ENCODE measurements around the gene NEDD4L. TPM values are rescaled to one million over a fixed set of nuclear protein-coding genes. Genes with fewer than 3 reads are reported as not detected.

The NEDD4L gene
- total and polyA plus RNA-seq, 8 donors = 88.0 to 159 (median 95.2) TPM

- no peak for TF ChIP-seq CTCF (IDR thresholded peaks at IDR 0.05)
Observed at GRCh38 chr18:58104096-58104495, 60.1 kb downstream of the NEDD4L start.

GRCh38 chr18:58105206-58105887 is 61.3 kb downstream of the NEDD4L start:
- H3K4me3 ChIP-seq = no peak overlapping the region
- no peaks in the 10 kb centered on the region for H3K27me3 ChIP-seq
- TF ChIP-seq CTCF (IDR thresholded peaks at IDR 0.05) = no peak
- H3K4me1 ChIP-seq = peaks cover 5 to 7% of the 10 kb centered on the region in 2 donors
- intact Hi-C loops (cut with DNase I) = no loop called here
- DNase-seq = peak in 1 of 4 donors; percentile 63
- H3K36me3 ChIP-seq = no peaks in the 10 kb centered on the region
- no peaks in the 10 kb centered on the region for H3K9me3 ChIP-seq
- no peak overlapping the region for H3K27ac ChIP-seq
- ATAC-seq = peak; percentile 41

More at GRCh38 chr18:58104096-58104495, 60.1 kb downstream of the NEDD4L start:
- no peak overlapping the region for H3K4me3 ChIP-seq
- ATAC-seq (no peak), DNase-seq (peak in 1 of 4 donors; percentile 48)
- no peak overlapping the region for H3K27ac ChIP-seq
- H3K4me1 ChIP-seq = peaks cover 5 to 7% of the 10 kb centered on the region in 2 donors
- H3K9me3 ChIP-seq = no peaks in the 10 kb centered on the region
- no peaks in the 10 kb centered on the region for H3K27me3 ChIP-seq
- no peaks in the 10 kb centered on the region for H3K36me3 ChIP-seq
- intact Hi-C loops (cut with DNase I) = no loop called here

- DNase-seq (peak in 1 of 4 donors; percentile 47), ATAC-seq (peak; percentile 14)
- Histone ChIP-seq H3K27me3 (no peaks in the 10 kb centered on the region), H3K9me3 (no peaks in the 10 kb centered on the region), H3K4me3 (no peak overlapping the region), H3K27ac (no peak overlapping the region), H3K36me3 (no peaks in the 10 kb centered on the region), H3K4me1 (peaks cover 5 to 7% of the 10 kb centered on the region in 2 donors)
- intact Hi-C loops (cut with DNase I) = no loop called here
- no peak for TF ChIP-seq CTCF (IDR thresholded peaks at IDR 0.05)
Observed at GRCh38 chr18:58105888-58106260, 61.8 kb downstream of the NEDD4L start.

GRCh38 chr18:58106289-58107070 is 62.5 kb downstream of the NEDD4L start:
- no peaks in the 10 kb centered on the region for H3K9me3 ChIP-seq
- H3K36me3 ChIP-seq = no peaks in the 10 kb centered on the region
- H3K4me1 ChIP-seq = peaks cover 5 to 7% of the 10 kb centered on the region in 2 donors
- no peak overlapping the region for H3K4me3 ChIP-seq
- DNase-seq (no peak), ATAC-seq (peak; percentile 6)
- H3K27me3 ChIP-seq = no peaks in the 10 kb centered on the region
- intact Hi-C loops (cut with DNase I) = no loop called here
- TF ChIP-seq CTCF (IDR thresholded peaks at IDR 0.05) = no peak
- H3K27ac ChIP-seq = no peak overlapping the region

- DNase-seq (no peak), ATAC-seq (no peak)
- Histone ChIP-seq H3K36me3 (no peaks in the 10 kb centered on the region), H3K27me3 (no peaks in the 10 kb centered on the region), H3K9me3 (no peaks in the 10 kb centered on the region), H3K27ac (no peak overlapping the region), H3K4me3 (no peak overlapping the region), H3K4me1 (peaks cover 4 to 5% of the 10 kb centered on the region in 2 donors)
- TF ChIP-seq CTCF (IDR thresholded peaks at IDR 0.05) = no peak
- intact Hi-C loops (cut with DNase I) = no loop called here
Observed at GRCh38 chr18:58109256-58109655, 65.2 kb downstream of the NEDD4L start.

All from left lung (tissue), 10 donors.